Liver (tissue), 9 donors: ENCODE measurements around the gene C2CD2. TPM values are rescaled to one million over a fixed set of nuclear protein-coding genes. Genes with fewer than 3 reads are reported as not detected.
"Not testable (repeated sequence)": the region's sequence is repeated elsewhere in the genome, so short reads cannot be mapped to it uniquely, and the experiment has no call there.

Experiments
- DNase-seq: peaks from one replicate; pipeline ENCODE4 v3.0.0-alpha.2; 2017; ENCODE audit warnings: low spot score
- H3K27ac ChIP-seq, 2 donors: one replicate each; pipeline ENCODE4 v1.7.0; 2013; ENCODE audit warnings: inconsistent platforms in 2 of 2, low read length in 2 of 2, control low read depth in 1 of 2, low read depth in 1 of 2, mild to moderate bottlenecking in 1 of 2
- H3K27me3 ChIP-seq, 4 donors: one replicate each; pipeline versions ENCODE4 v1.6.1 to v1.7.0; 2013; ENCODE audit warnings: low read length in 3 of 4, inconsistent platforms in 1 of 4, mild to moderate bottlenecking in 1 of 4, moderate library complexity in 1 of 4; ENCODE audit not compliant: control insufficient read depth in 4 of 4, insufficient read depth in 4 of 4
- H3K36me3 ChIP-seq, 4 donors: one replicate each; pipeline versions ENCODE4 v1.6.1 to v1.7.0; 2013; ENCODE audit warnings: low read length in 3 of 4, mild to moderate bottlenecking in 3 of 4, low read depth in 1 of 4, moderate library complexity in 1 of 4; ENCODE audit not compliant: control insufficient read depth in 4 of 4, insufficient read depth in 3 of 4
- H3K4me1 ChIP-seq, 4 donors: one replicate each; pipeline versions ENCODE4 v1.6.1 to v1.7.0; 2013; ENCODE audit warnings: low read length in 3 of 4, mild to moderate bottlenecking in 3 of 4, moderate library complexity in 1 of 4; ENCODE audit not compliant: control insufficient read depth in 4 of 4, insufficient read depth in 4 of 4
- H3K4me3 ChIP-seq, 3 donors: one replicate each; pipeline versions ENCODE4 v1.6.1 to v1.7.0; 2013; ENCODE audit warnings: low read length in 3 of 3, control low read depth in 1 of 3, low read depth in 1 of 3, mild to moderate bottlenecking in 1 of 3
- H3K9ac ChIP-seq, 2 donors: one replicate each; pipeline ENCODE4 v1.7.0; 2013; ENCODE audit warnings: low read length in 2 of 2, mild to moderate bottlenecking in 2 of 2, moderate library complexity in 2 of 2, control low read depth in 1 of 2, low read depth in 1 of 2
- H3K9me3 ChIP-seq, 4 donors: one replicate each; pipeline versions ENCODE4 v1.6.1 to v1.7.0; 2013; ENCODE audit warnings: low read length in 3 of 4; ENCODE audit not compliant: control insufficient read depth in 4 of 4
- ATF3 ChIP-seq: IDR thresholded peaks from 2 replicates; pipeline ENCODE4 v1.6.1; 2016; ENCODE audit warnings: antibody characterized with exemption
- CTCF ChIP-seq: fragments of 150-350 bp; IDR thresholded peaks from 2 replicates; pipeline ENCODE4 v1.5.1; 2017; ENCODE audit warnings: improper control_type of control experiment, low read depth, low read length; ENCODE audit not compliant: missing input control
- FOXA1 ChIP-seq: IDR thresholded peaks from 2 replicates; pipeline ENCODE4 v1.6.1; 2016; ENCODE audit warnings: antibody characterized with exemption
- FOXA2 ChIP-seq: IDR thresholded peaks from 2 replicates; pipeline ENCODE4 v1.6.1; 2016; ENCODE audit warnings: antibody characterized with exemption
- JUND ChIP-seq, 2 donors: IDR thresholded peaks; 2 replicates each; pipeline ENCODE4 v1.6.1; 2016; ENCODE audit warnings: antibody characterized with exemption in 2 of 2
- MAX ChIP-seq: IDR thresholded peaks from 2 replicates; pipeline ENCODE4 v1.6.1; 2016; ENCODE audit warnings: antibody characterized with exemption
- NR2F2 ChIP-seq: IDR thresholded peaks from 2 replicates; pipeline ENCODE4 v1.6.1; 2016; ENCODE audit warnings: antibody characterized with exemption
- RAD21 ChIP-seq, 2 donors: IDR thresholded peaks; 2 replicates each; pipeline ENCODE4 v1.6.1; 2016; ENCODE audit warnings: antibody characterized with exemption in 2 of 2, mild to moderate bottlenecking in 2 of 2
- REST ChIP-seq: IDR thresholded peaks from 2 replicates; pipeline ENCODE4 v1.6.1; 2016; ENCODE audit warnings: antibody characterized with exemption, mild to moderate bottlenecking
- RXRA ChIP-seq, 2 donors: IDR thresholded peaks; 2 replicates each; pipeline ENCODE4 v1.6.1; 2017 to 2018; ENCODE audit warnings: antibody characterized with exemption in 2 of 2, mild to moderate bottlenecking in 1 of 2
- SP1 ChIP-seq: IDR thresholded peaks from 2 replicates; pipeline ENCODE4 v1.6.1; 2018; ENCODE audit warnings: antibody characterized with exemption, mild to moderate bottlenecking
- YY1 ChIP-seq: IDR thresholded peaks from 2 replicates; pipeline ENCODE4 v1.6.1; 2016; ENCODE audit warnings: antibody characterized with exemption, mild to moderate bottlenecking
- ZBTB33 ChIP-seq: IDR thresholded peaks from 2 replicates; pipeline ENCODE4 v1.6.1; 2016; ENCODE audit warnings: antibody characterized with exemption
- WGBS: extraction: QIAGEN DNeasy Blood & Tissue Kit; methylation state at CpG from one replicate; pipeline ENCODE4 v1.1.7; 2013; 5-methylcytosine and 5-hydroxymethylcytosine counted together
- polyA plus RNA-seq, 2 donors: library from polyadenylated mRNA; stranded (reverse) in 1 of 2; unstranded in 1 of 2; fragments of 200-250 nt in 1 of 2; fragments of >200 nt in 1 of 2; fragmentation: Nextera tagmentation in 1 of 2; extraction: Ambion mirVana in 1 of 2; gene quantifications; one replicate each; pipeline versions ENCODE4 v1.2.1 to v1.2.3, GENCODE V29; 2013 to 2015
- total RNA-seq, 2 donors: library from RNA; depleted of rRNA; stranded (reverse); fragments of >200 nt; gene quantifications; one replicate each; pipeline ENCODE4 v1.2.3, GENCODE V29; 2014
- donor health status: healthy.
- donor health status: healthy.
- donor health status: healthy.
- donor health status: healthy.
- donor health status: healthy.

Gene C2CD2
- total and polyA plus RNA-seq, 4 donors: 2.9 to 17.9 (median 6.0) TPM

GRCh38 chr21:41951876-41952567 lies 1.8 kb downstream of the C2CD2 start:
- Histone ChIP-seq H3K4me1 (peaks cover 6 to 12% (median 11%) of the 10 kb centered on the region in 4 donors), H3K27ac (peak overlapping the region in 1 of 2 donors; percentile 45), H3K4me3 (peak overlapping the region in 1 of 3 donors; percentile 80), H3K36me3 (no peaks in the 10 kb centered on the region), H3K9me3 (no peaks in the 10 kb centered on the region), H3K27me3 (no peaks in the 10 kb centered on the region), H3K9ac (no peak overlapping the region)
- peak; percentile 64 for TF ChIP-seq NR2F2
- no peak for TF ChIP-seq ZBTB33
- TF ChIP-seq ATF3: no peak
- TF ChIP-seq YY1: no peak
- TF ChIP-seq RXRA (IDR thresholded peaks at IDR 0.05): peak in 1 of 2 donors; percentile 9
- no peak for TF ChIP-seq MAX
- TF ChIP-seq REST: no peak
- no peak for TF ChIP-seq JUND (IDR thresholded peaks at IDR 0.05)
- 82% methylated on average over 5 of the region's 5 CpGs for WGBS
- DNase-seq: no peak

GRCh38 chr21:41950941-41951351 lies 2.9 kb downstream of the C2CD2 start:
- 92% methylated on average over 14 of the region's 14 CpGs for WGBS
- peaks cover 6 to 12% (median 11%) of the 10 kb centered on the region in 4 donors for H3K4me1 ChIP-seq
- H3K27ac ChIP-seq: no peak overlapping the region
- no peak overlapping the region for H3K4me3 ChIP-seq
- H3K9me3 ChIP-seq: no peaks in the 10 kb centered on the region
- H3K9ac ChIP-seq: no peak overlapping the region
- H3K27me3 ChIP-seq: no peaks in the 10 kb centered on the region
- H3K36me3 ChIP-seq: no peaks in the 10 kb centered on the region
- no peak for DNase-seq
- TF ChIP-seq FOXA1 (no peak), RAD21 (IDR thresholded peaks at IDR 0.05) (no peak), CTCF (no peak), YY1 (no peak), SP1 (no peak), ZBTB33 (no peak), MAX (no peak), JUND (IDR thresholded peaks at IDR 0.05) (no peak), FOXA2 (no peak)

GRCh38 chr21:41949631-41950030 lies 4.2 kb downstream of the C2CD2 start:
- H3K4me3 ChIP-seq, H3K36me3 ChIP-seq, H3K27ac ChIP-seq, H3K27me3 ChIP-seq, H3K9ac ChIP-seq, H3K9me3 ChIP-seq, DNase-seq: not testable (repeated sequence)
- H3K4me1 ChIP-seq: peaks cover 6 to 12% (median 11%) of the 10 kb centered on the region in 4 donors
- 96% methylated on average over 3 of the region's 3 CpGs for WGBS
